M059J (cell line): ENCODE data around the gene LIPE. TPM values are rescaled to one million over a fixed set of nuclear protein-coding genes. Genes with fewer than 3 reads are reported as not detected.

Experiments
- DNase-seq: peaks from one replicate; pipeline ENCODE4 v3.0.0-alpha.2; 2012; ENCODE audit warnings: low read depth
- total RNA-seq: library from RNA; depleted of rRNA; stranded (reverse); fragments of >200 nt; shearing (Covaris generic); gene quantifications from 2 replicates; pipeline ENCODE4 v1.2.3, GENCODE V29; 2014

LIPE gene
- total RNA-seq, 1 experiment from 2014 or later, result 3.3 TPM

GRCh38 chr19:42378225-42379215, 48.7 kb downstream of the LIPE start:
- no peak for DNase-seq

GRCh38 chr19:42376177-42376555, 51.0 kb downstream of the LIPE start:
- DNase-seq, result no peak

GRCh38 chr19:42375415-42376176, 51.6 kb downstream of the LIPE start:
- no peak for DNase-seq

- no peak for DNase-seq
These were observed 52.3 kb downstream of the LIPE start for GRCh38 chr19:42374826-42375376.

GRCh38 chr19:42370626-42371175, 56.5 kb downstream of the LIPE start:
- no peak for DNase-seq

GRCh38 chr19:42370068-42370520, 57.1 kb downstream of the LIPE start:
- DNase-seq, result no peak

- DNase-seq, result no peak
These were observed 57.6 kb downstream of the LIPE start for GRCh38 chr19:42369433-42370067.

GRCh38 chr19:42368765-42369164, 58.4 kb downstream of the LIPE start:
- no peak for DNase-seq

- no peak for DNase-seq
These were observed 58.8 kb downstream of the LIPE start for GRCh38 chr19:42368360-42368759.

- DNase-seq, result no peak
These were observed 59.3 kb downstream of the LIPE start for GRCh38 chr19:42367929-42368328.

GRCh38 chr19:42366673-42367072, 60.5 kb downstream of the LIPE start:
- DNase-seq, result no peak

- DNase-seq, result no peak
These were observed 63.4 kb downstream of the LIPE start for GRCh38 chr19:42363614-42364346.

GRCh38 chr19:42362891-42363440, 64.2 kb downstream of the LIPE start:
- DNase-seq, result no peak

GRCh38 chr19:42362342-42362741, 64.8 kb downstream of the LIPE start:
- no peak for DNase-seq

GRCh38 chr19:42361545-42361910, 65.7 kb downstream of the LIPE start:
- DNase-seq, result no peak

- no peak for DNase-seq
These were observed 66.2 kb downstream of the LIPE start for GRCh38 chr19:42360787-42361544.

GRCh38 chr19:42357290-42357689, 69.9 kb downstream of the LIPE start:
- DNase-seq, result no peak

GRCh38 chr19:42356686-42357085, 70.5 kb downstream of the LIPE start:
- no peak for DNase-seq

GRCh38 chr19:42355896-42356295, 71.3 kb downstream of the LIPE start:
- DNase-seq, result no peak
